GM19043 (cell line): ENCODE data around the gene SUGCT.
"Not testable (repeated sequence)": the region's sequence is repeated elsewhere in the genome, so short reads cannot be mapped to it uniquely, and the experiment has no call there.

Experiments used
- ATAC-seq: cut with Tn5 transposase; IDR thresholded peaks from one replicate; pipeline ENCODE4 v1.9.1; 2021; ENCODE audit warnings: low read depth; ENCODE audit not compliant: unreplicated experiment

SUGCT gene

DNA sequence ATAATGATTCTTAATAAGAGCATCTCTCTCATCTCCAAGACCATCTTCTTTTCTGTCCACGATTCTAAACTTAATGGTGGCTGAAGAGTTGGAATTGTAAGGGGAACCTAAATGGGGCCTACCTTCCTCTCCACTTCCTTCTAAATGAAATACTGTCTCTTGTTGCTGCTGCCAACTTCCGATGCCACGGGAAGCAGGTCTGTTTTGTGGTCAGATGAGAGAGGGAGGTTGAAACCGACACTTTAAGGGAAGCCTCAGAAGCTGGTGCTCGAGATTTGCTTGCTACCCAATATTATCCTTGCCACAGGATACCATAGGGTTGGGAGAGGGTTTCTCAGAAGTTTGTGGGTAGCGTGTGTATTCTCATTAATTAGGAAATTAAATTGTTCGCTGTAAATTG, 464.1 kb downstream of the SUGCT start:
- no peak for ATAC-seq

DNA sequence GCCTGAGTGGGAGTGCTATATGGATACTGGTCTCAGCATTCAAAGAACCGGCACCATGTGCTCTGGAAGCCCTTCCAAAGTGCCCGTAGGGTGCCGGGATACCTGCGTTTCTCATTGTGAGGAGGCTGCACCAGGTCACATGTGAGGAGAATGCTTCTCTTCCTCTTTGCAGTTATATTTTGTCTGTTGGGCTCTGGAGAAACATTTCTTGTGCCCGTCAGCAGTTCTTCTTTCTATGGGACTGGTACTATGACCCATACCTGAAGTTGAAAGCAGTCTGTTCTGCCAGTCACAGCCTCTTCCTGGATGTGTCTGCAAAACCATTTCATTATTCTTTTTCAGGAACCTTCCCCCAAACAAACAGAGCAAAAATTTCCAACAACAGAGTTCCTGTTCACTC, 465.0 kb downstream of the SUGCT start:
- no peak for ATAC-seq

DNA sequence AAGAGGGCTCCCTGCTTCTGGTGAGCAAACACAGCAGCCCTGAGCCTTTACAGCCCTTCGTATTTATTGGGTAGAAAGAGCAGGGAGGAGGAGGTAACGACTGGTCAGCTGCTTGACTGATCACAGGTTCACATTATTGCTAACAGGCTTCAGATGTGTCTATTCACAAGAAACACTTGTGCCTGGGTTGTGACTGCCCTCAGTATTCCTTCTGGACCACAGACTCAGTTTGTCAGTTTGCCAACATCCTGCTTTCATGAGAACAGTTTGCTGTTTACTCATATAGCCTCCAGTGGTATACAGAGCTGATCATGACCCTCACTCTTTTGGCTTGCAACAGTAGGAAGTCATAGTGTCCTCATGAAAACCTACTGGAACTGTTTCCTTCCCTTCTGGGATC, 467.5 kb downstream of the SUGCT start:
- not testable (repeated sequence) for ATAC-seq

DNA sequence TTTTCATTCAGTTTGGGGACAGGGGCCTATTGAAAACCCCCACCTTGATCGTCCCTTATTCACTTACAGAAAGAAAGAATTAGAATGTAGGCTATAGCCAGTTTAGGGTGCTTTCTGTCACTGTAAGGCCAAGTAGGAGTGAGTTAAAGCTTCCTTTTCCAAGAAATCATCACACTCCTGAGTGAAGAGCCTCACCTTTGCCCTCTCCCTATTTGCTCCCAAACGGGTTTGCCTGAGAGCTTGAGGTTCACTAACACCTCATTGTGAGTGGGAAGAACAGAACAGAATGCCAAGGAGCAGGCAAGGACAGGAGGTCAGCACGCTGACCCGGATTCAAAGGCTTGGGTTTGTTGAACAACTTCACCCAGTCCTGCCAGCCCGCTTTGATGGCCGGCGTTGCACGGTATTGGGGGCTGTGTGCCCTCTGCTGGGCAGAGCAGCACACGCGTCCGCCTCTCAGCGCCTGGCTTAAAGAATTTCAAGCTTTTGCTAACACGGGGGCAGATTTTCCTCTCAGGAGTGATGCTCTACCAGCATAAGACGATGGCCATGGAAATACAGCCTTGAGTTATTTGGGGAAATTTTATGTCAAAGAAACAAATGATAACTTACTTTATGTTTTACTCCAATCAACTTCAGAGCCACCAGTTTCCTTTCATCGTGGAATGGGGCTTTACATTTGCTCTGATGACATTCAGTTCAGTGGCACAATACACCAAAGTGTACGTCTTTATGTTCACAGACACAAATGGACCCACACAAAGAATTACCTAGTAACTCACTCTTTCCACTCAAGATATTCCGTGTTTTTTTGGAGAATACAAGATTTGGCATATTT, 470.0 kb downstream of the SUGCT start:
- ATAC-seq: peak; percentile 89

DNA sequence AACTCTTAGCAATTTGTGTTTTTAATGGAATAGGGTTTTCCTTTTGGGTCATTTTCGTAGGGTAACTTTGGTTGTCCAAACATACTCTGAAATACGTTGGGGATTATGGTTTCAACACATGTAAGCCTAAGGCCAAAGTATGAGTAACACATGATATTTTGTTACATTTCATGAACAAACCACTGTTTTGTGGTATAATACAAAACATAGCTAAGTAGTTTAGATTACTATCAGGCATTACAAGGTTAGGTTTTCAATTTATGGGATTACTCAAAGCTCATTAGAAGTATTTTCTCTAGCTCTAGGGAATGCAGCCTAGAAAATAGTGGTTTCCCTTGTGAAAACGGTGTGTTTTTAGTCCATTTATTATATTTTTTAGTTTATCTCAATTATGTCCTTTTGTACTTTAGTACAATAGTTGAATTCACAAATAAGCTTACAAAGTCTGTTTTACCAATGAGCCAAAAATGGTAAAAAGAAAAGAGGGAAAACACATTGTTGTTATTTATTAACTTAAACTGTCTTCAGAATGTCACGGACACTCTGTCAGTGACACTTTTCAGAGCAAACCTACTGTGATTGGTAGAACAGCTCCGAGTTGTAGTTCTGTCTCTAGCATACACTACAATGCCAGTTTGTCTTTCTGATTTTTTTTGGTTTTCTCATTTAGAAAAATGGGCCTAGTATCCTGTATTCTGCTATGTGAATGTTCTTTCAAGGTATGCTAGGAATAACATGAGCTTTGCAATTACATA, 473.7 kb downstream of the SUGCT start:
- no peak for ATAC-seq

DNA sequence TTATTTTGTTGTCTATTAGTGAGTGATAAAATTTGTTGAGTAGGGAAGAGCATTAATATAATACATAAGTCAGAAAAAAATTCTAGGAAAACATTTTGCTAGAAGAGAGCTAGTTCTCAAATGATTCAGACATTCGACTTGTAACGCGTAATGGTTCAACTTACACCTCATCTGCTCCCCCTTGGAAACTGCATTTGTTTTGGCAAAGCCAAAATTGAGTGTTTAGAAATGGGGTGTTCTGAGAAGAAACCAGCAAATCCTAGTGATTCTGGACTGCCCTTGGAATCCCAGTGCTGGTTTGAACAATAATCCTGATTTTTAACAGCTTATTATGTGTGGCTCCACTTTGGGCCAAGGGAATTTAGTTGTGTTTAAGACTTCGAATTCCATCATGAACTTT, 475.7 kb downstream of the SUGCT start:
- no peak for ATAC-seq

DNA sequence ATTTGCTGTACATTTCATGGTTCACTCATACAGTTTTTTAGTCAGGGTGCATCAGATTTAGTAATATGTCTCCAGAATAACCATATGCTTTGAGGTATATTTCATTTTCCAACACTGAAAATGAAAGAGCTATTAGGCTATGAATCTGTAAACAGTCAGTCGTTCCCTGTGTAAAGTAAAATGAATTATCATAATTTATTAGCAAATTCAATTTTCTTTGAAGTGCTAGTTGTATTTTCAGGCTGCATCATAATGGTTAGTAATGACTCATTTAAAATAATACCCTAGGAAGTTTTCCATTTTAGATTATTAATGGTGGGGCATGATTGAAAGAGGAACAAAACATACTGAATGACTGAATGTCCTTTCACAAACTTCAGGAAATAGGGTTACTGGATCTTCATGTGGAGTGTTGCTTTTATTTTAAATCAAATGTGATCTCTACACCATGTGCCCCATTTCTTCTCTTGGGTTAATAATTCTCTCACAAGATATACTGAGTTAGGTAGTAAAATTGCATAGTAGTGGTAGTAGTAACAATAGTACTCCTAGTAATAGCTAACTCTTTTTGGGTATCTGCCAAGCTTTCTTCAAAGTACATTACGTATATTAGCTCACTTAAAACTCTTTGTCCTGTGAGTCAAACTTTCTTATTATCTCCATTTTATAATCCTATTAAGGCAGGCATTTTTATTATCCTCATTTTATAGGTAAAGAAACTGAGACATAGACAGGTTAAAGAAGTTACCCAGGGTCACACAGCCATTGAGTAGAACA, 476.5 kb downstream of the SUGCT start:
- ATAC-seq: no peak

DNA sequence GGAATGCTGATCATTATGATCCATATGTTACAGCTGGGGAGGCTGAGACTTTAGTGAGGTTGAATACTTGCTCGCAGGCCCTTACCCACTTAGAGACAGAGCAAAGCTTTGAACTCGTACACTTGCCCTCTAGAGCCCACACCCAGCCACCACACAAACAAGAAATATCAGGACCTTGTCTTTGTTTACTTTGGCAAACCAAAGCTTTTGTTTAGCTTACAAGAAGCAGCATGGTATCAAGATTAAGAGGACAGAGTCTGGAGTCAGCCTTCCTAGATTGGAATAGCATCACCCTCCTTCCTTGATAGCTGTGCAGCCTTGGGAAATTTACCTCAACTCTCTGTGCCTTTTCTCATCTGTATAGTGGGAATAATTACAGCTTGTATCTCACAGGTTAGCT, 477.5 kb downstream of the SUGCT start:
- no peak for ATAC-seq

DNA sequence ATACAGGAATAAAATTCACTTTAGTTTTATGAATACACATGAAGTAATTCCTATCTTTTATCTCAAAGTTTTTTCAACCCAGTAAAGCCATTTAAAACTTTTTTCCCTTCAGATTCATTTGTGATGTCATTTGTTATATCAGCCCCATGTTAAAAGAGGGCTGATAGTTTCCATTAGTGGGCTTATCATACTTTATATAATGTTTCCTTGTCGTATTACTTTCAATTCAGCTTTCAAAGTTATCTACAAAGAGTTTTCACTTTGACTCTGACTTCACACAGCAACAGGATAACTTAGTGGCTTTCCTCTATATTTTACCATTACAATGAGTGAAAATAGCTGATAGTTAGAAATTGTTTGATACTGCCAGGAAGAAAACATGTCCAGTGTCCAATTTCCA, 484.8 kb downstream of the SUGCT start:
- ATAC-seq: no peak

DNA sequence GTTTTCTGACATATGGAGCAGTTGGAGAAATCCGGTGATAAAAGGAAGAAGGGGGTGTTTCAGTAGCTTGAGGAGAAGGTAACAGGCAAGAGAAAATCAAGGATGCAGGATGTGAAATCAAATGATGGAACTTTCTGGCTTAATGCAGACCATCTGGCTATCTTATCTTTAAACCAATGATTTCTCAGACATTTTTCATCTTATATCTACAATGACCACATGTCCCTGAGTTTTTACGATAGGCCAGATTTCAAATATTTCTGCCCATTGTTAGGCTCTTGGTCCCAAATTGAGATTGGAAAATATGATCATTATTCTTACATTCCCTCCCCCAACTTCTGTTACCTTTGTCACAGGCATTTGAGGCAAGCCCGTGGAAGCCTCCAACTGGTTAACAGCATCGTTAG, 486.8 kb downstream of the SUGCT start:
- no peak for ATAC-seq

DNA sequence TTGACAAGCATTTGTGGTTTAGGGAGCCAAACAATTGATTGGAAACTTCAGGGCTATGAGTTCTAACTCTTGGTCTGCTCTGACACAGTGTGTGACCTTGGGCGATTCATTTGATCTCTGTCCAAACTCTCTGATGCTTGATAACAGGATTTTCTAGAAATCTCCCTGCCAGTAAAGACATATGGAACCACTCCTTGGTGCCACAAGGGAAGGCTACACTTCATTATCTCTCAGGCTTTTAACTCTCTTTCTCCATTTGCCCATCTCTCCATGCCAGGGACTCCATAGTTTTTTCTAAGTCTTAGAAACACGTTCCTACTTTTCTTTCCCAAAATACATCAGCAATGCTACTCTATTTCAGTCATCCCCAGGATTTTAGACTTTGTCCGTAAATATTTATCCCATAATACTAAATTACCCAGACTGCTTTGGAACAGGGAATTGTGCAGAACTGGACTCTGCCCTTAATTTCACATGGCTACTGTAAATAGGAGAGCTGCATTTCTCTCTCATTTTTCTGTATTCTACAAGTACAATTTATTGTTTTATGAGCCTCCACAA, 488.2 kb downstream of the SUGCT start:
- ATAC-seq: no peak

DNA sequence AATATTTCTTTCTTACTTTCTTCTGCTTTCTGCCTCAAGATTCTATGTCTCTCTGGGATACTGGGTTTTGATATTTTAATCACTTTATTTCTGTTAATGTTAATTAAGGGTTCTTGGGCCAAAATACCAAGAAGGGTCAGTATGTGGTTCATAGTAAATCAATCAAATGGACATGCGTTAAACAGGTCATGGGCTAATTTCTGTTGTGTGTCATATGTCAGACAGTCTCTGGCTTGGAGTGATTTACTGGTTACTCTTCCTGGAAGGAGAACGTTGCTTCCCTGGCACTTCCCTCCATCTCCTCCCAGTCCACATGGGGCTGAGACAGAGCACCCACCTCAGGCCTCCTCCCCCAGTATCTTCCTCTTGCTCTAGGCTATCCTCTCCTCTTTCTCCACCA, 489.1 kb downstream of the SUGCT start:
- no peak for ATAC-seq

DNA sequence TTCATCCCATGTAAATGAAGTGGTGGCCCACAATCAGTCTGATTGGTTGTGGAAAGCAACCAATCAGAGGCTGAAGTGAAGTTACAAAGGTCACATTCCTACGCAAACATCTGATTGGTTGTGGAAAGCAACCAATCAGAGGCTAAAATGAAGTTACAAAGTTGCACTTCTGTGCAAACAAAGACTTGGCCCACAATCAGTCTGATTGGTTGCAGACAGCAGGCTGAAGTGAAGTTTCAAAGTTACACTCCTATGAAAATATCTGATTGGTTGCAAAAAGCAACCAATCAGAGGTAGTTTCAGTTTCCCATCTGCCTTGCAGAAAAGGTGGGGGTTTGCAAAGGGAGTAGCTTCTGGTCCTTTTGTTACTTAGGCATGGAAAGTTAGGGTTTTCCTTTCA, 492.6 kb downstream of the SUGCT start:
- not testable (repeated sequence) for ATAC-seq

DNA sequence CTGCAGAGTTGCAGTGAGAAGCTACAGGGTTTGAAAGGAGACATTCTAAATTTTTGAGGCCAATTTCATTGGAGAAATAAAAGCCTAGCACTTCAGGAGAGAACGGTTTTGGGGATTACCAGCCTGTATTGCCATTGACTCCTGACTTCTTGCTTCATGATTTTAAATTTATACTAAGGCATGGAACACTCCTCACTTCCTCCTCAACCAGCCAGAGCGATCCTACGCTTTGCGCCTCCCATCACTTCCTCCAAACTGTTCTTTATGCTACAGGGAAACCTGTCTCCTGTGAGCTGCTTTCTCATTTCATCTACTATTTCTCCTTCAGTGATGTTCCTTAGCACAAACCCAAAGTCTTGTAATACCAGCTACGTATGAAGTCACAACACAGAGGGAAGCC, 495.1 kb downstream of the SUGCT start:
- ATAC-seq: no peak

DNA sequence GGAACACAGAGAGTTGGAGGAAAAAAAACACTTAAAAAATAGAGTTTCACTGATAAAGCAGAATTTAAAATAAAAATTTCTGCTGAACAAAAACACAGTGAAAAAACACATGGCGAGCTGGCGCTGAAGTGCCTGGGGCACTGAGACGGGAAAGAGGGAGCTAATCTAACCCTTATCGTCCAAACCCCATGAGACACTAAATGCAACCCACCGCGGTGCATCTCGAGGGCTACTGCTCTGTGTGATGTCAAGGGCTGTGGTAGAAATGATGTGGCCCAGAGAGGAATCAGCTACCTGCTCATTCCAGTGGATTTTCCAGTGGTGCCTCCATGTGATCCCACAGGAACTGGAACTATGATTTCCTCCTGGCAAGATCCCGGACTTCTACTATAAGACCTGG, 499.3 kb downstream of the SUGCT start:
- no peak for ATAC-seq

DNA sequence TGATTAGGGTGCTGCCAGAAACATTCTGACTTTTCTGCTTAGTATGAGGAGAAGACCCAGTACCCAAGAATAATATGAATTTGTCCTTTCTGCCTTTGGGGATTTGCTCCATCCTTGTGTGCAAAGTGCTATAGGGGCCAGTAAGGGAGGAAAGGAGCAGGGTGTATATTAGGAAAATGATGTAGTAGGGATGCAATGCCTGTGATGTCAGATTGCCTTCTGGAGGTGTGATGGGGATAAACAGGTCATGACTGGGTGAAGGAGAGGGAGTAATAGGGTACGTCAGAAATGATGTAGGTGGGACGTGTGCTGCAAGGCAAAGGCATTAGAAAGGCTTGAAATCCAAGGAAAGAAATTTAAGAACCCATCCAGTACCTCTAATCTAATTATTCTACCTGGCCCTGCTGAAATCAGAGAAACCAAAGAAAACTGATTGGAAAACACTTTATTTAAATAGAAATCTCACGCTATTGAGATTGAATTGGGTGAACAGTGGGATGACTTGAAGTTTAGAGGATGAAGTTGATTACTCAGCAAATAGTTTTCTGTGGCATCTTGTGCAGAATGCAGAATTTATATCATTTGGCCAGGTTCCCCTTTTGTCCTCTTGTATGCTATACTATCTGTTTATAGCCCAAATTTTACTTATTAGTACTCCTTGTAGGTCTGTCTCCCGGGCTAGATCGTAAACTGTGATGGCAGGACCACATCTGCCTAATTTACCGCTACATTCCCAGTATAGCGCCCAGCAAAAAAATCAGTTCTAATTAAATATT, 503.9 kb downstream of the SUGCT start:
- no peak for ATAC-seq

DNA sequence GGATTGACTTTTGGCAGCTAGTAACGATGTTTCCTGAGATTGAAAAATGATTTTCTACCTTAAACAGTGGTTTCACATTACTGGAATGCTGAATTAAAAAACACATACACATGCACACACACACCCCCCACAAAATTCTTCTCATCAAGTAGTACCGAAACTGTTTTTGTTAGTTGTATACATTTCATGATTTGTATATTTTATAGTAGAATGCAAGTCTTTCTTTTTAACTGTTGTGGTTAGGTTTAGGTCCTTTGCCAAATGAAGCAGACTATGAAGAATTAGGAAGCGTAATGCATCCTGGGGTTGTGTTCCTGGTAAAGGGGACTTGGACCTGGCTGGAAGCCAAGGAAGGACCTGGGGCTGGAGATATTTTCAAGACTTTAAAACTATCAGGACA, 505.8 kb downstream of the SUGCT start:
- no peak for ATAC-seq

DNA sequence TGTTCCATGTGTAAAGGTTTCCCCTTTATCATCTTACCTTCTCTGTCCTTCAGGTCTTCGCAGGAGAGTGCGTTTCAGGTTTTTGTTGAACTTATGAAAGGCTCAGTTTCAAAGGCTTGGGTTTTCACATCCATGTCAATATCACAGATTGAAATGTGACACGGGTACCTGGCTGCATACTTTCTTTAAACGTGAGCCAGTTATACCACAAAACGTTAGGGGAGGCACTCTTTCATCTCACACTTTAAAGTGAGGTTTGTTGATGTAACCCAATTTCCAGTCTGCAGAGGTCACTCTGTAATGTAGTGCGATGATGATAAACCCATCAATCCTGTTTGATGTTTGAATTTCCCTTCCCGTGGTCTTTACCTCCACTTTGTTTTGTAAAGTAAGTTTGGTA, 506.9 kb downstream of the SUGCT start:
- ATAC-seq: no peak

DNA sequence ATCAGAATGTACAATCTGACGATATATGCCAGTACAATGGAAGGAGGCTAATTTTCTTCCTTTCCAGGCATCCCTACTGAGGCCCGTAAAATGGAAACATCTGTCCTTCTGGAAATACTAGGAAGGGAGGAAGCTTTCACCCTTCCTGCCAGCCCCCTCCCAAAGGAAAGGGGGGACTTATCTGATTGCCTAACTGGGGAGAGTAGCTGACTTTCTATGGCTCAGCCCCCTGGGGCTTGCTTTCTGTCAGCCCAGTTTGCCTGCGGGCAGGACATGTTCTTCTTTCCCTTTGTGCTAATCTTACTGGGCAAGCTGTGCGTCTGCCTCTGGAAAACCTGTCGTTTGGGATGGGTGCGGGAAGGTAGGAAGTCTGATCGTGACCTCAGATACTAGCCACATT, 508.9 kb downstream of the SUGCT start:
- no peak for ATAC-seq

DNA sequence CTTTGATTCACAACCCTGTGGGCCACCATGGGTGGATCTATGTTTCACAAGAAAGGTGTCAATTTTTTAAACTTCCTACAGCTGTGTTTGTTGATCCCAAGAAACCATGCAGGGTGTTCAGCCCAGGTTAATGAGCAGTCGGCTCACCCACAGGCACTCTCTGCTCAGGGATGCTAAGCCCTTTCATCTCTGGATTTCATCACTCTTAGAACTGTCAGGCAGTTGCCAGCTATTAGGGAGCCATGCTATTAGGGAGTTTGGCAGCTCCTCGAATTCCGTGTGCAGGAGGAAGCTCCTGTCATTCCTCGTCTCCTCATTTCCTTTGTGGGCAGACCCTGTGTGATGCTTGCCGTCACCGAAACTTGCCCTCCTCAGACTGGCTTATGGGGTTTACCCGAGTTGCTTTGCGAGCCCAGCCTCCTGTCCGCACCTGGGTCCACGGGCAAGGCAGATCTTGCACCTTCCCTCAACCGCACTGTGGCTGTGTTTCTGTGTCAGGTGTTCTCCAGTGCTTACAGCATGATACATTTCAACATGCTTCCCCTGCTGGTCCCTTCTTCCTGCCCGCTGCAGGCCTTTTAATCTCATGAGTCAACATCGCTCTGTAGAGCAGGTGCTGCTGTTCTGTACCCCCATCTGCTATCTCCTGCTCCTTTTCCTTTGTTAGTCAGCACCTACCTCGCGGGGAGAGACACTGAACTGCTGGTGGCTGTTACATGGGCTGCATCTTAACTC, 509.8 kb downstream of the SUGCT start:
- no peak for ATAC-seq
